Brain microvascular endothelial cell (primary cell): ENCODE results near the gene GRAP.

Experiments
- DNase-seq: peaks from one replicate; pipeline ENCODE4 v3.0.0-alpha.2; 2020
- H3K27ac ChIP-seq: fragments of 250-450 bp; sonication (Bioruptor Pico); 2 replicates; pipeline ENCODE4 v1.5.1; 2020; ENCODE audit warnings: mild to moderate bottlenecking, moderate library complexity
- H3K27me3 ChIP-seq: fragments of 250-450 bp; sonication (Bioruptor Pico); replicated peaks from 2 replicates; pipeline ENCODE4 v1.5.1; 2020; ENCODE audit warnings: mild to moderate bottlenecking
- H3K36me3 ChIP-seq: fragments of 250-450 bp; sonication (Bioruptor Pico); replicated peaks from 2 replicates; pipeline ENCODE4 v1.5.1; 2020; ENCODE audit warnings: mild to moderate bottlenecking
- H3K4me3 ChIP-seq: 2 replicates; pipeline ENCODE4 v1.5.1; 2011; ENCODE audit warnings: low read depth, mild to moderate bottlenecking, control low read depth, low read length, moderate library complexity
- in situ Hi-C: cut with HindIII; loops from 2 replicates; pipeline ENCODE4 v1.10.0; 2017; ENCODE audit warnings: low sequenced_read_pairs, low pct_ligation_motif_present
- TF ChIP-seq, protein P1 (sequence below): IDR thresholded peaks from 2 replicates; pipeline ENCODE4 v1.5.1; 2011; ENCODE audit warnings: low read depth, mild to moderate bottlenecking, moderate library complexity, low read length, control low read depth, inconsistent platforms; ENCODE audit errors: missing control alignments

GRAP gene

DNA sequence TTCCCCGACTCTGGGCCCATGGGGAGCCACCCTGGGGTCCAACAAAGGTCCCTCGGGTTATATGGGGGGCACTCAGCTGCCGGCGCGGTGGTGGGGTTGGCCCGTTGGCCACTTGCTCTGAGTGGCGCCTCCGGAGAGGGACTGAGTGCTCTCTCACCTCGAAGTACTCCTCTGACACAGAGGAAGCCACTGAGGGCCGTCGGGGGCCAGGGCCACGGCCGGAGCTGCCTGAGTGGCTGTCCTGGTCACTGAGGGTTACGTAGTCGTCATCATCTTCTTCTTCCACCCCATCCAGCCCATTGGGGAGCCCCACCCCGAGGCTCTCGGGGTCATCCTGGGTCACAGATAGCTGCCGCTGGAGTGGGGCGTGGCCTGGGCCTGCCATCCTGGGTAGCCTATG, 69.1 kb downstream of the GRAP start:
- H3K27me3 ChIP-seq = no peaks in the 10 kb centered on the region
- H3K36me3 ChIP-seq = peaks cover 5% of the 10 kb centered on the region
- TF ChIP-seq, protein P1, sequence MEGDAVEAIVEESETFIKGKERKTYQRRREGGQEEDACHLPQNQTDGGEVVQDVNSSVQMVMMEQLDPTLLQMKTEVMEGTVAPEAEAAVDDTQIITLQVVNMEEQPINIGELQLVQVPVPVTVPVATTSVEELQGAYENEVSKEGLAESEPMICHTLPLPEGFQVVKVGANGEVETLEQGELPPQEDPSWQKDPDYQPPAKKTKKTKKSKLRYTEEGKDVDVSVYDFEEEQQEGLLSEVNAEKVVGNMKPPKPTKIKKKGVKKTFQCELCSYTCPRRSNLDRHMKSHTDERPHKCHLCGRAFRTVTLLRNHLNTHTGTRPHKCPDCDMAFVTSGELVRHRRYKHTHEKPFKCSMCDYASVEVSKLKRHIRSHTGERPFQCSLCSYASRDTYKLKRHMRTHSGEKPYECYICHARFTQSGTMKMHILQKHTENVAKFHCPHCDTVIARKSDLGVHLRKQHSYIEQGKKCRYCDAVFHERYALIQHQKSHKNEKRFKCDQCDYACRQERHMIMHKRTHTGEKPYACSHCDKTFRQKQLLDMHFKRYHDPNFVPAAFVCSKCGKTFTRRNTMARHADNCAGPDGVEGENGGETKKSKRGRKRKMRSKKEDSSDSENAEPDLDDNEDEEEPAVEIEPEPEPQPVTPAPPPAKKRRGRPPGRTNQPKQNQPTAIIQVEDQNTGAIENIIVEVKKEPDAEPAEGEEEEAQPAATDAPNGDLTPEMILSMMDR = no peak
- in situ Hi-C loops = no loop called here
- no peak for DNase-seq
- H3K4me3 ChIP-seq = no peak overlapping the region
- H3K27ac ChIP-seq = no peak overlapping the region

DNA sequence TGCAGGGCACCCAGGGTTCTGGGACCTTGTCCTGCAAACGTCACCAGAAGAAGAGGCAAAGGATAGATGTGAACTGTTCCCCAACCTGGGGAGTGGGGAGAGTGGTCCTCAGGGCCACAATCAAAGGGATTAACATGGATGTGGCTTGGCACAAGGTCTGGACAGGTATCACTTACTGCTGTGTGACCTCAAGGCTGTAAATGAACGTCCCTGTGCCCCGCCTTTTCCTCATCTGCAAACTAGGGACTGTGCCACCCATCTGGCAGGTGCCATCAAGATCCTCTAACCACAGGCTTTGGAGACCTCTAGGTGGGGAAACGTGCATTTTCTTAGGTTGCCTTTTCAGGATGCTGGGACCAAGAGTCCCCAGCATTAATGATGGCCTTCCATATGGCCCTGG, 69.7 kb downstream of the GRAP start:
- TF ChIP-seq, protein P1 = no peak

DNA sequence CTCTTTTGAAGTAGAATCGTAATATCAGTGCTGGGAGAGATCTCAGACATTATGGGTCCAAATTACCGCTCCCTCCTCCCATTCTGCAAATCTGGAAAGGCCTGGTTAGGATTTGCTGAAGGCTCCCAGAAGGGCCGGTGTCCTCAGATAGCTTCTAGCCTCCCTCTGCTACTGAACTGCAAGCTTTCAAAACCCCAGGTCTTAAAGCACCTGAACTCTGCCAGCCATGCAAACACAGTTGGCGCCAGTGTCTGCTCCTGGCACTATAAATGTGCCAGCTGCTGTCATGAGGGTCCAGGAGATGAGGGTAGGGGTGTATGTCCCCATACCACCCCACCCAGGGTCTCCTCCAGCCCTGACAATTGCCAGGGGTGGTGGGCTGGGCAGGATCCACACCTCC, 70.6 kb downstream of the GRAP start:
- in situ Hi-C loops = no loop called here
- TF ChIP-seq, protein P1 = no peak
- peaks cover 7% of the 10 kb centered on the region for H3K36me3 ChIP-seq
- no peak overlapping the region for H3K27ac ChIP-seq
- no peaks in the 10 kb centered on the region for H3K27me3 ChIP-seq
- DNase-seq = no peak
- H3K4me3 ChIP-seq = no peak overlapping the region

More for the DNA sequence above, 69.7 kb downstream of the GRAP start:
- H3K4me3 ChIP-seq = no peak overlapping the region
- H3K36me3 ChIP-seq = peaks cover 5% of the 10 kb centered on the region
- in situ Hi-C loops = no loop called here
- no peaks in the 10 kb centered on the region for H3K27me3 ChIP-seq
- no peak for DNase-seq
- no peak overlapping the region for H3K27ac ChIP-seq

DNA sequence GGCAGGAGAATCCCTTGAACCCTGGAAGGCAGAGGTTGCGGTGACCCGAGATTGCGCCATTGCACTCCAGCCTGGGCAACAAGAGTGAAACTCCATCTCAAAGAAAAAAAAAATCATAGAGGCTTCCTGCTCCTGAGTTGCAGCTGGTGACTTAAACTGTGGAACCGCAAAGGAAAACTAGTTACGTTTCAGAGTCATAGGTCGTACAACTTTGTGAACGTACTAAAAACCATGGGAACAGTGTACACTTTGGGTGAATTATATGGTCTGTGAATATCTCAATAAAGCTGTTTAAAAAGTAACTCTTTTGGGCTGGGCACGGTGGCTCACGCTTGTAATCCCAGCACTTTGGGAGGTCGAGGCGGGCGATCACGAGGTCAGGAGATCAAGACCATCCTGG, 71.2 kb downstream of the GRAP start:
- in situ Hi-C loops = no loop called here
- no peak overlapping the region for H3K4me3 ChIP-seq
- no peak overlapping the region for H3K27ac ChIP-seq
- H3K27me3 ChIP-seq = no peaks in the 10 kb centered on the region
- DNase-seq = no peak
- TF ChIP-seq, protein P1 = no peak
- H3K36me3 ChIP-seq = peaks cover 10% of the 10 kb centered on the region

DNA sequence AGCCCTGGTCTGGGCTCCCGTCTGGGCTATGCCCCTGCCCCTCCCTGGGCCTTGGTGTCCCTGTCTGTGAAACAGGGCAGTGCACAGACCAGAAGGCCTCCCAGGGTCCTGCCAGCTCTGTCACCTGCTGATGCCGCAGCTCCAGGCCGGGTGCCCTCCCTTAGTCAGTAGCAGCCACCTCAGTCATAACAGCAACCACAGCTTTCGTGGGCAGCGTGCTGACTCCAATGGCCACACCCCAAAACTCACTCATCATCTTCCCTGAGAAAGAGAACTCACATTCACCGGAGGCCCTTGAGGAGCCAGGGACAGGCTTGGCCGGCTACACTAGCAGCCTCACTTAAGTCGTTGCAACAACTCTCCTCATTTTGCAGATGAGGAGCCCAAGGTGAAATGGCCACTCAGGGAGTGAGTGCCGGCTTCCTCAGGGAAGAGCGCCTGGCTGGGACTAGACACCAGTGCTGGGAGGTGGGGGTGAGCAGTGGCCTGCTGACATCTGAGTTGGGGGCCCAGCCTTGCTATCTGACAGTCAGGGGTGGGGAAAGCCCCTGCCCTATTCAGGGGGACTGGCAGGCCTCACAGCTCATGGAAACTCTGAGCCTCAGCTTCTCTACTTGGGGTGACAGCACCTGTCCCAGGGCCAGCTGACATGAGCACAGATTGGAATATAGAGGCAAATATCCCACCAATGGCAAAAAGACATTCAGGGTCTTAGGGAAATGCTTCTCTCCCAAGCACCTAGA, 72.2 kb downstream of the GRAP start:
- no peak overlapping the region for H3K27ac ChIP-seq
- H3K4me3 ChIP-seq = no peak overlapping the region
- in situ Hi-C loops = loop anchor here (25.0 kb wide), 1 partner anchor 112 kb away; the partner anchor contains the start of gene PRPSAP2
- H3K27me3 ChIP-seq = no peaks in the 10 kb centered on the region
- TF ChIP-seq, protein P1 = no peak
- peaks cover 10% of the 10 kb centered on the region for H3K36me3 ChIP-seq
- no peak for DNase-seq

DNA sequence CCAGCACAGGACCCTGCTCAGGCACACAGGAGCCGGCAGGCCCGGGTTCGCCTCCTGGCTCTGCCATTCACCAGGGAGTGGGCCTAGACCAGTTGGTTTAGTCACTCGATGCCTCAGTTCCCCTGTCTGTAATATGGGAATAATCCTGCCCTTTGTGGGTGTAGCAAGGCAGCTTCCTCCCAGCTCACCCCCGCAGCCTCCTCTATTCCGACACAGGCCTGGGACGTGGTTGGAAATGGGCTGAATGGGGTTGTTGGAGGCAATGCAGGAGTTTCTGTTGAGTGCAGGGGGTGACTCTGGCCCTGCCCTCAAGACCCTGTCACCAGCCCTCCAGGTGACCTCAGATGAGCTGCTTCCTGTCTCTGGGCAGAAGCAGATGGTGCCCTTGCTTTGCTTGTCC, 75.0 kb downstream of the GRAP start:
- Histone ChIP-seq H3K27ac (no peak overlapping the region), H3K36me3 (peaks cover 5% of the 10 kb centered on the region), H3K27me3 (no peaks in the 10 kb centered on the region), H3K4me3 (no peak overlapping the region)
- TF ChIP-seq, protein P1 = no peak
- no peak for DNase-seq
- in situ Hi-C loops = loop anchor here (25.0 kb wide), 1 partner anchor 110 kb away; the partner anchor contains the start of gene PRPSAP2
